ENCODE measurements around the gene POLR3G.

POLR3G gene

DNA sequence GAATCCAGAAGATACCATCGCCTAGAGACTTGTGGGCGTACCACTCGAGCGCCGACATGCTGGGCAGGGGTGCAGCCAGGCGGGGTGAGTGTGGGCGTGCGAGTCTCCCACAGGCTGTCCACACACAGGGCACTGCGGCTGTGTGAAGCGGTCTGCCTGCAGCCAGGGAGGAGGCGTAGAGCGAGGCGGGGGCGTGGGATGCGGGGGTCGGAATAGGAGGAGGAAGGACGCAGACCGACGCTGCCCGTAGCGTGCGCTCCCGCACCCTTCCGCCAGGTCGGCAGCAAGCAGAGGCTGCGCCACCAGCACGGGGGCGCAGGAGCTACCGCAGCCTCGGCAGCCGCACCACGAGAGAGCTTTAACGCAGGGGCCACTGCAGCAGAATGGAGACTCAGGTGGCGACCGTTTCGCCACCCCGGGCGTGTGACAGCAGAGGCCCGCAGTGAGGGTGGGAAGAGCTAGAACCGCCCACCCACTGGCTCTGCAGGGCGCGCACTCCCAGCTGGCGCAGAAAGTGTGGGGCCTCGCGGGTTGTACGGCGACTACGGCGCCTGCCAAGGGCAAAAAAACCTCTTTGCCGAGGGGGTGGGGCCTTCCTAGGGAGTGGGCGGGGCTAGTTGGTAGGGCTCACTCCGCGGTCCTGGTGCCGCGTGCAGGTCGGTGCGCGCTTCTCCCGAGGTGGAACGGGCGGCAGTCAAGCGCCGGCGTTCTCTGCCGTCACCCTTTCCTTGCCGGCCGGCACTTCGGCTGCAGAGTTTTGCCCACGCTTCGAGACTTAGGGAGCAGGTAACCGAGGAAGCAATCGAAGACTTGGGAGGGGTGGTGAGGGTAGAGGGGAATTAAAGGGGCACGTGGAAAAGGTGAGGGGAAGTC lies at the start of gene POLR3G, which contains the start of gene MBLAC2:
POLR3G (plus strand) TSS at position 630 of the 873 bp plus-strand sequence. CDS start 10,704 bp downstream, outside the sequence.
MBLAC2 (minus strand) TSS at position 537 of the 873 bp plus-strand sequence; CDS start at position 58, 479 bp downstream.
- Mint-ChIP-seq H3K9me3 (peaks cover 9% of the 10 kb centered on the region), H3K36me3 (ENCODE audit: low read depth) (peaks cover 18% of the 10 kb centered on the region), H3K4me3 (peak within 1 kb of the TSS; percentile 96 to 98 (median 97)), H3K4me1 (peaks cover 19% of the 10 kb centered on the region), H3K27me3 (ENCODE audit: low read depth) (peaks cover 5% of the 10 kb centered on the region), H3K27ac (peak within 1 kb of the TSS; percentile 75 to 96 (median 93))
- peak; percentile 69 to 71 (median 71) for TF ChIP-seq CTCF (IDR thresholded peaks at IDR 0.05; ENCODE audit: unreplicated experiment in 3 of 3)

GRCh38 chr5:90434116-90434714 lies 40.4 kb upstream of the POLR3G start:
- TF ChIP-seq CTCF (IDR thresholded peaks at IDR 0.05; ENCODE audit: unreplicated experiment in 3 of 3): peak; percentile 58 to 63 (median 59)
- Mint-ChIP-seq H3K36me3 (ENCODE audit: low read depth) (no peaks in the 10 kb centered on the region), H3K4me3 (no peak overlapping the region), H3K27ac (no peak overlapping the region), H3K4me1 (no peaks in the 10 kb centered on the region), H3K9me3 (no peaks in the 10 kb centered on the region), H3K27me3 (ENCODE audit: low read depth) (peaks cover 7% of the 10 kb centered on the region)

DNA sequence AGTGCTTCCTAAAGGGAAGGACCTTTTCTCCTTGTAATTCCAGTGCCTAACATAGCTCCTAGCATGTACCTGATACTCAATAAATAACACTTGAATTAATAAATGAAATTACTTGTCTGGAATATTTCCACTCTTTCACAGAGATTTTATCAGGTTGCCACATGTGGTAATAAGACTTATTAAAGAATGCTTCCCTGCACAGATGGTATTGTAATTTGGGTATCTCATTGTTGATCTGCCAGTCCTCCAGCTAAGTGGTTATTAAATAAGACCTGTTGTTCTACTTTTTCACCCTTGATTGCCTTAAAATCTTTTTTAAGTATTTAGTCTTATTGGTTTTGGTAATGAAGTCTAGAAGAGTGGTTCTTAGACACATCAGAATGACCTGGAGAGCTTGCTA lies 37.0 kb upstream of the POLR3G start:
- peaks cover 7% of the 10 kb centered on the region for H3K27me3 Mint-ChIP-seq (ENCODE audit: low read depth)
- H3K36me3 Mint-ChIP-seq (ENCODE audit: low read depth): no peaks in the 10 kb centered on the region
- no peak for TF ChIP-seq CTCF (IDR thresholded peaks at IDR 0.05; ENCODE audit: unreplicated experiment in 3 of 3)
- peaks cover 11% of the 10 kb centered on the region for H3K4me1 Mint-ChIP-seq
- no peak overlapping the region for H3K27ac Mint-ChIP-seq
- H3K4me3 Mint-ChIP-seq: no peak overlapping the region
- no peaks in the 10 kb centered on the region for H3K9me3 Mint-ChIP-seq

DNA sequence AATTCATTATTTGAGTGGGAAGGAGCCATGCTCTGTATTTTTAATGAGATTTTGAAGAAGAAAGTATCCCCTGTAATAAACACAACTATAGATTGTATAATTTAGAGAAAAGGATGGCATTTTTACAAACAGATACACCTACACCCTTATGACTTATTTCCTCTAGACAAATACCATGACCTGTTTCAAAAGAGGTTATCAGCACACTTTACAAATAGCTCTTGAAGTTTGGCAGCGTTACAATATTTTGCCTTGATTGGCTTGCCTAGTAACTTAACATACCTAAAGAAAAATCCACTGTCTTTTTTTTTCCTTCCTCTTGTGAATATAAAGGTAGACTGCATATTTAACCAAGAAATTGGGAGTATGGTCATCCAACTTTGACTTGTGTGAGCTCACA lies 36.6 kb upstream of the POLR3G start:
- no peak for TF ChIP-seq CTCF (IDR thresholded peaks at IDR 0.05; ENCODE audit: unreplicated experiment in 3 of 3)
- H3K36me3 Mint-ChIP-seq (ENCODE audit: low read depth): no peaks in the 10 kb centered on the region
- no peak overlapping the region for H3K4me3 Mint-ChIP-seq
- H3K27me3 Mint-ChIP-seq (ENCODE audit: low read depth): peaks cover 7% of the 10 kb centered on the region
- H3K4me1 Mint-ChIP-seq: peaks cover 11% of the 10 kb centered on the region
- no peak overlapping the region for H3K27ac Mint-ChIP-seq
- H3K9me3 Mint-ChIP-seq: no peaks in the 10 kb centered on the region

DNA sequence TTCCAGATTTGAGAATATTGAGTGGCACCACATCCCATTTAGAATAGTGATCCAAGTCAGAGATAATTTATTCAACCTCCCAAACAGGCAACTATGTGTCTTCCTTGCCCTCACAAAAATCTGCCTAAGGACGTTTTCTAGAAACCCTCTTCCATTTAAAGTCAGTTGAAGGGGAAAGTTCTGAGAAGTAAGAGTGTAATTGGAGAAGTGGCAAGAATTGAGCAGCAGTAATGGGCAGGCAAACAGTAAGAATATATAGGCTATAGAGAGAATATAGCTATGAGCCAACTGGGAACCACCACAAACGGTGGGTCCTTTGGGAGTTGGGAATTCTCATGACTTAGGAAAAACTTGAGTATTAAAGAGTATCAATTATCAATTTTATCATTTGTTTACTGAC lies 34.0 kb upstream of the POLR3G start:
- no peaks in the 10 kb centered on the region for H3K36me3 Mint-ChIP-seq (ENCODE audit: low read depth)
- TF ChIP-seq CTCF (IDR thresholded peaks at IDR 0.05; ENCODE audit: unreplicated experiment in 3 of 3): no peak
- peaks cover 7% of the 10 kb centered on the region for H3K27me3 Mint-ChIP-seq (ENCODE audit: low read depth)
- peaks cover 6% of the 10 kb centered on the region for H3K9me3 Mint-ChIP-seq
- H3K27ac Mint-ChIP-seq: peak overlapping the region in 1 of 3 experiments; percentile 93
- peaks cover 11% of the 10 kb centered on the region for H3K4me1 Mint-ChIP-seq
- H3K4me3 Mint-ChIP-seq: peak overlapping the region; percentile 79 to 89 (median 84)

All from nephron (organoid).